Measurements from ENCODE around the gene SEPTIN14.
"Not testable (repeated sequence)": the region's sequence is repeated elsewhere in the genome, so short reads cannot be mapped to it uniquely, and the experiment has no call there.

Gene SEPTIN14

DNA sequence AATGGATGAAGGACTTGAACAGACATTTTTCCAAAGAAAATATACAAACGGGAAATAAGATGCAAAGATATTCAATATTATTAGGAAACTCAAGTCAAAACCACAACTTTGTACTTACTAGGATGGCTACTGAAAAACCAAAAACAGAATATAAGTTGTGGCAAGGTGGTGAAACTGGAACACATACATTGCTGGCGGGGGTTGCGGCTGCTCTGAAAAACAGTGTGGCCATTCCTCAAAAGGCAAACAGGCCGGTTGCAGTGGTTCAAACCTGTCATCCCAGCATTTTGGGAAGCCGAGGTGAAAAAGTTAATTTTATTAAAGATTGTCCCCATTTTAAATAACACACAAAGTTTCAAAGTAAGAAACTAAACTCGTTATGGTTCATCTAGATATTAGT is 14.8 kb upstream of the SEPTIN14 start:
- H3K36me3 ChIP-seq (ENCODE audit: control insufficient read depth in 1 of 2, insufficient read depth in 2 of 2, low read length in 2 of 2) = no peaks in the 10 kb centered on the region
- no peaks in the 10 kb centered on the region for H3K4me1 ChIP-seq (ENCODE audit: control insufficient read depth in 1 of 2, insufficient read depth in 2 of 2, low read length in 2 of 2)
- H3K9me3 ChIP-seq (ENCODE audit: control insufficient read depth in 1 of 2, low read length in 2 of 2) = no peaks in the 10 kb centered on the region
- no peak overlapping the region for H3K4me3 ChIP-seq (ENCODE audit: low read depth in 1 of 2, low read length in 2 of 2)
- no peak overlapping the region for H3K9ac ChIP-seq (ENCODE audit: low read depth in 1 of 2, low read length in 2 of 2)
- no peak overlapping the region for H3K27ac ChIP-seq (ENCODE audit: low read depth, low read length)
- H3K27me3 ChIP-seq (ENCODE audit: control insufficient read depth in 1 of 2, insufficient read depth in 2 of 2, low read length in 2 of 2) = no peaks in the 10 kb centered on the region

GRCh38 chr7:55873765-55874164 is 11.2 kb upstream of the SEPTIN14 start:
- Histone ChIP-seq H3K36me3 (ENCODE audit: control insufficient read depth in 1 of 2, insufficient read depth in 2 of 2, low read length in 2 of 2) (no peaks in the 10 kb centered on the region), H3K4me3 (ENCODE audit: low read depth in 1 of 2, low read length in 2 of 2) (no peak overlapping the region), H3K4me1 (ENCODE audit: control insufficient read depth in 1 of 2, insufficient read depth in 2 of 2, low read length in 2 of 2) (no peaks in the 10 kb centered on the region), H3K27ac (ENCODE audit: low read depth, low read length) (no peak overlapping the region), H3K9ac (ENCODE audit: low read depth in 1 of 2, low read length in 2 of 2) (no peak overlapping the region), H3K27me3 (ENCODE audit: control insufficient read depth in 1 of 2, insufficient read depth in 2 of 2, low read length in 2 of 2) (no peaks in the 10 kb centered on the region), H3K9me3 (ENCODE audit: control insufficient read depth in 1 of 2, low read length in 2 of 2) (no peaks in the 10 kb centered on the region)

GRCh38 chr7:55871932-55872485 is 9.5 kb upstream of the SEPTIN14 start:
- no peak overlapping the region for H3K4me3 ChIP-seq (ENCODE audit: low read depth in 1 of 2, low read length in 2 of 2)
- no peaks in the 10 kb centered on the region for H3K27me3 ChIP-seq (ENCODE audit: control insufficient read depth in 1 of 2, insufficient read depth in 2 of 2, low read length in 2 of 2)
- H3K9ac ChIP-seq (ENCODE audit: low read depth in 1 of 2, low read length in 2 of 2) = no peak overlapping the region
- H3K36me3 ChIP-seq (ENCODE audit: control insufficient read depth in 1 of 2, insufficient read depth in 2 of 2, low read length in 2 of 2) = no peaks in the 10 kb centered on the region
- H3K4me1 ChIP-seq (ENCODE audit: control insufficient read depth in 1 of 2, insufficient read depth in 2 of 2, low read length in 2 of 2) = no peaks in the 10 kb centered on the region
- no peak overlapping the region for H3K27ac ChIP-seq (ENCODE audit: low read depth, low read length)
- H3K9me3 ChIP-seq (ENCODE audit: control insufficient read depth in 1 of 2, low read length in 2 of 2) = no peaks in the 10 kb centered on the region

- not testable (repeated sequence) for H3K27me3 ChIP-seq (ENCODE audit: control insufficient read depth in 1 of 2, insufficient read depth in 2 of 2, low read length in 2 of 2); H3K4me3 ChIP-seq (ENCODE audit: low read depth in 1 of 2, low read length in 2 of 2); H3K9me3 ChIP-seq (ENCODE audit: control insufficient read depth in 1 of 2, low read length in 2 of 2); H3K36me3 ChIP-seq (ENCODE audit: control insufficient read depth in 1 of 2, insufficient read depth in 2 of 2, low read length in 2 of 2); H3K4me1 ChIP-seq (ENCODE audit: control insufficient read depth in 1 of 2, insufficient read depth in 2 of 2, low read length in 2 of 2); H3K27ac ChIP-seq (ENCODE audit: low read depth, low read length); H3K9ac ChIP-seq (ENCODE audit: low read depth in 1 of 2, low read length in 2 of 2)
These were observed 6.4 kb upstream of the SEPTIN14 start for GRCh38 chr7:55868989-55869388.

DNA sequence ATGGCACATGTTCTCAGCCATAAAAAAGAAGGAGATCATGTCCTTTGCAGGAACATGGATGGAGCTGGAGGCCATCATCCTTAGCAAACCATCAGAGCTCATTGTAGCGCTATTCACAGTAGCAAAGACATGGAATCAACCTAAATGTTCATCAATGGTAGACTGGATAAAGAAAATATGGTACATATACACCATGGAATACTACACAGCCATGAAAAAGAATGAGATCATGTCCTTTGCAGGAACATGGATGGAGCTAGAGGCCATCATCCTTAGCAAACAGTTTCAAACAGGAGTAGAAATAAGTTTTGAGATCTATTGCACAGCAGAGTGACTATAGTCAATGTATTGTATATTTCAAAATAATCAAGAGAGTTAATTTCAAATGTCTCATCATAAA is 17.4 kb downstream of the SEPTIN14 start:
- not testable (repeated sequence) for H3K4me3 ChIP-seq (ENCODE audit: low read depth in 1 of 2, low read length in 2 of 2); H3K36me3 ChIP-seq (ENCODE audit: control insufficient read depth in 1 of 2, insufficient read depth in 2 of 2, low read length in 2 of 2); H3K4me1 ChIP-seq (ENCODE audit: control insufficient read depth in 1 of 2, insufficient read depth in 2 of 2, low read length in 2 of 2); H3K9me3 ChIP-seq (ENCODE audit: control insufficient read depth in 1 of 2, low read length in 2 of 2); H3K9ac ChIP-seq (ENCODE audit: low read depth in 1 of 2, low read length in 2 of 2); H3K27me3 ChIP-seq (ENCODE audit: control insufficient read depth in 1 of 2, insufficient read depth in 2 of 2, low read length in 2 of 2); H3K27ac ChIP-seq (ENCODE audit: low read depth, low read length)

GRCh38 chr7:55838595-55838994 is 24.0 kb downstream of the SEPTIN14 start:
- no peaks in the 10 kb centered on the region for H3K36me3 ChIP-seq (ENCODE audit: control insufficient read depth in 1 of 2, insufficient read depth in 2 of 2, low read length in 2 of 2)
- H3K27me3 ChIP-seq (ENCODE audit: control insufficient read depth in 1 of 2, insufficient read depth in 2 of 2, low read length in 2 of 2) = no peaks in the 10 kb centered on the region
- H3K4me1 ChIP-seq (ENCODE audit: control insufficient read depth in 1 of 2, insufficient read depth in 2 of 2, low read length in 2 of 2) = no peaks in the 10 kb centered on the region
- H3K9me3 ChIP-seq (ENCODE audit: control insufficient read depth in 1 of 2, low read length in 2 of 2) = no peaks in the 10 kb centered on the region
- no peak overlapping the region for H3K9ac ChIP-seq (ENCODE audit: low read depth in 1 of 2, low read length in 2 of 2)
- no peak overlapping the region for H3K27ac ChIP-seq (ENCODE audit: low read depth, low read length)
- H3K4me3 ChIP-seq (ENCODE audit: low read depth in 1 of 2, low read length in 2 of 2) = no peak overlapping the region

DNA sequence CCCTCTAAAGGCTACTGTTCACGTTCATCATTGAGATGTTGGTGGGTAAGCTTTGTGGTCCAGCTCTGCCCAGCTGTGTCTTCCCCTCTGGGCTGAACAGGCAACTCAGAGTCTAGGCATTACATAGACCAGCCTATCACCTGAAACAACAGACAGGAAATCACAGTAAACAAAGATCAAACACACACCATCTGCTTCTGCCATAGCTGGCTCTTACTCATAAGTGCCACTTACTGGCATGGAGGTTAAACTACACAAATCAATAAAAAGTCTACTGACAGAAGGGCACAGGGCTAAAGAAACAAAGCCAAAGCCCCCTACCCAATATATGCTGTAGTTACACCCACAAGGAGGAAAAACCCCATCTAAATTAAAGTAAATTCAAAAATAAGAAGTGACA is 35.0 kb downstream of the SEPTIN14 start:
- Histone ChIP-seq H3K4me3 (ENCODE audit: low read depth in 1 of 2, low read length in 2 of 2) (no peak overlapping the region), H3K4me1 (ENCODE audit: control insufficient read depth in 1 of 2, insufficient read depth in 2 of 2, low read length in 2 of 2) (no peaks in the 10 kb centered on the region), H3K9me3 (ENCODE audit: control insufficient read depth in 1 of 2, low read length in 2 of 2) (peaks cover 0 to 16% of the 10 kb centered on the region in 2 donors), H3K27me3 (ENCODE audit: control insufficient read depth in 1 of 2, insufficient read depth in 2 of 2, low read length in 2 of 2) (no peaks in the 10 kb centered on the region), H3K27ac (ENCODE audit: low read depth, low read length) (no peak overlapping the region), H3K9ac (ENCODE audit: low read depth in 1 of 2, low read length in 2 of 2) (no peak overlapping the region), H3K36me3 (ENCODE audit: control insufficient read depth in 1 of 2, insufficient read depth in 2 of 2, low read length in 2 of 2) (no peaks in the 10 kb centered on the region)

DNA sequence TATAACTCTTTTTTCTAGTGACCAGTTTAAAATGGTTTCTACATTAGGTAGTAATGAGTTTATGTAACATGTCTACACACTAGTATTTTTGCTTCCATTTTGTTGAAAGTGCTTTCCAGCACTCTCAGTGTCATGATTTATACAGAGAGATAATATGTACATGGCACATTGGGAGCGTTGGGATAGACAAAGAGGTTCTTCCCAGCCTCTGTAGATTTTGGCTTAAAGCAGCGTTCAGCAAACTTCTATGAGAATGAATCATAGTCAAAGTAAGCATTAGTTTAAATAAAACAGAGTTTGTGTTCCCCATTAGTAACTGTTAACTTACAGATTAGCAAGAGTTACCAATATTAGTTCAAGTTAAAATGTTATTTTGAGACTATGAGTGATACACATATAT is 43.9 kb downstream of the SEPTIN14 start:
- H3K27me3 ChIP-seq (ENCODE audit: control insufficient read depth in 1 of 2, insufficient read depth in 2 of 2, low read length in 2 of 2) = no peaks in the 10 kb centered on the region
- H3K27ac ChIP-seq (ENCODE audit: low read depth, low read length) = no peak overlapping the region
- H3K36me3 ChIP-seq (ENCODE audit: control insufficient read depth in 1 of 2, insufficient read depth in 2 of 2, low read length in 2 of 2) = no peaks in the 10 kb centered on the region
- H3K4me3 ChIP-seq (ENCODE audit: low read depth in 1 of 2, low read length in 2 of 2) = no peak overlapping the region
- H3K4me1 ChIP-seq (ENCODE audit: control insufficient read depth in 1 of 2, insufficient read depth in 2 of 2, low read length in 2 of 2) = no peaks in the 10 kb centered on the region
- H3K9me3 ChIP-seq (ENCODE audit: control insufficient read depth in 1 of 2, low read length in 2 of 2) = peaks cover 0 to 4% of the 10 kb centered on the region in 2 donors
- no peak overlapping the region for H3K9ac ChIP-seq (ENCODE audit: low read depth in 1 of 2, low read length in 2 of 2)

DNA sequence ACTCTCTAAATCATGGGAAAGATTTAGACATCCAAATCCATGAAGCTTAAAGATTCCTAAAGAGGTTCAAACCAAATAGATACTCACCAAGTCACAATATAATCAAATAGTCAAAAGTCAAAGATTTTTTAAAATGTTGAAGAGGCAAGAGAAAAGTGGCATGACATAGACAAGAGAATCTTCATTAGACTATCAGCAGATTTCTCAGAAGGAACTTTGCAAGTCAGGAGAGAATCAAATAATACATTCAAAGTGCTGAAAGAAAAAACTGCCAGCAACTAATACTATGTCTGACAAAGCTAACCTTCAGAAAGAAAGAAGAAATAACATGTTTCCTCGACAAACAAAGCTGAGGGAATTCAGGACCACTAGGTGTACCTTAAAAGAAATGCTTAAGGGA is 65.3 kb downstream of the SEPTIN14 start:
- not testable (repeated sequence) for H3K9ac ChIP-seq (ENCODE audit: low read depth in 1 of 2, low read length in 2 of 2); H3K27me3 ChIP-seq (ENCODE audit: control insufficient read depth in 1 of 2, insufficient read depth in 2 of 2, low read length in 2 of 2); H3K4me1 ChIP-seq (ENCODE audit: control insufficient read depth in 1 of 2, insufficient read depth in 2 of 2, low read length in 2 of 2); H3K4me3 ChIP-seq (ENCODE audit: low read depth in 1 of 2, low read length in 2 of 2); H3K36me3 ChIP-seq (ENCODE audit: control insufficient read depth in 1 of 2, insufficient read depth in 2 of 2, low read length in 2 of 2); H3K27ac ChIP-seq (ENCODE audit: low read depth, low read length)
- peaks cover 6 to 10% of the 10 kb centered on the region in 2 donors for H3K9me3 ChIP-seq (ENCODE audit: control insufficient read depth in 1 of 2, low read length in 2 of 2)

DNA sequence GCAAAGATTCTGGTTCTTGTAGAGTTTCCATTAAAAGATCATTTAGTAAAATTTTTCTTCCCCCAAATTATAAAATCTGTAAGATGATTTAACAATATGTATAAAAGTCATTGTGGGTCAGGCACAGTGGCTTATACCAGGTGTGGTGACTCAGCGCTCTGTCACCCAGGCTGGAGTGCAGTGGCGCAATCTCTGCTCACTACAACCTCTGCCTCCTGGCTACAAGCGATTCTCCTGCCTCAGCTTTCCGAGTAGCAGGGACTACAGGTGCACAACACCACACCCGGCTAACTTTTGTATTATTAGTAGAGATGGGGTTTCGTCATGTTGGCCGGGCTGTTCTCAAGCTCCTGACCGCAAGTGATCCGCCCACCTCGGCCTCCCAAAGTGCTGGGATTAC is 68.0 kb downstream of the SEPTIN14 start:
- H3K36me3 ChIP-seq (ENCODE audit: control insufficient read depth in 1 of 2, insufficient read depth in 2 of 2, low read length in 2 of 2) = no peaks in the 10 kb centered on the region
- no peak overlapping the region for H3K27ac ChIP-seq (ENCODE audit: low read depth, low read length)
- H3K4me3 ChIP-seq (ENCODE audit: low read depth in 1 of 2, low read length in 2 of 2) = no peak overlapping the region
- peaks cover 6 to 10% of the 10 kb centered on the region in 2 donors for H3K9me3 ChIP-seq (ENCODE audit: control insufficient read depth in 1 of 2, low read length in 2 of 2)
- no peak overlapping the region for H3K9ac ChIP-seq (ENCODE audit: low read depth in 1 of 2, low read length in 2 of 2)
- no peaks in the 10 kb centered on the region for H3K27me3 ChIP-seq (ENCODE audit: control insufficient read depth in 1 of 2, insufficient read depth in 2 of 2, low read length in 2 of 2)
- H3K4me1 ChIP-seq (ENCODE audit: control insufficient read depth in 1 of 2, insufficient read depth in 2 of 2, low read length in 2 of 2) = no peaks in the 10 kb centered on the region

DNA sequence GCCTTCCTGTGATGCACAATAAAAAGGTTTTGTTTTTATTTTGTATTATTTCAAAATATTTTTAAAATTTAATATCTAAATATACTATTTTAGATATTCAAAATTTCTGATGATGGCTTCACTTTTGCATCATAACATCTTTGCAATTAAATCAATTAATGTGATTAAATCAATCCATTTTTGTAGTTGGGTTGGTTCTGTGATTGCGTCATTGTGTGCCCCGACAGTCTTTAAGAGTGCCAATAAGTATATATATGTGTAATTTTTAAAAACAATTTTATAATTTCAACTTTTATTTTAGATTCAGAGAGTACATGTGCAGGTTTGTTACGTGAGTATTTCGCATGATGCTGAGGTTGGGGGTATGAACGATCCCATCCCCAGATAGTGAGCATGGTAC is 70.5 kb downstream of the SEPTIN14 start:
- Histone ChIP-seq H3K27me3 (ENCODE audit: control insufficient read depth in 1 of 2, insufficient read depth in 2 of 2, low read length in 2 of 2) (no peaks in the 10 kb centered on the region), H3K4me3 (ENCODE audit: low read depth in 1 of 2, low read length in 2 of 2) (no peak overlapping the region), H3K9me3 (ENCODE audit: control insufficient read depth in 1 of 2, low read length in 2 of 2) (peaks cover 0 to 5% of the 10 kb centered on the region in 2 donors), H3K27ac (ENCODE audit: low read depth, low read length) (no peak overlapping the region), H3K4me1 (ENCODE audit: control insufficient read depth in 1 of 2, insufficient read depth in 2 of 2, low read length in 2 of 2) (no peaks in the 10 kb centered on the region), H3K36me3 (ENCODE audit: control insufficient read depth in 1 of 2, insufficient read depth in 2 of 2, low read length in 2 of 2) (no peaks in the 10 kb centered on the region), H3K9ac (ENCODE audit: low read depth in 1 of 2, low read length in 2 of 2) (no peak overlapping the region)

Data from duodenal mucosa (tissue), 2 donors.